ENCODE data around the gene KRTAP12-1.

The KRTAP12-1 gene

GRCh38 chr21:44653656-44654575 is 28.0 kb downstream of the KRTAP12-1 start:
- DNase-seq (ENCODE audit: low spot score) = no peak
- H3K27ac ChIP-seq = no peak overlapping the region
- ChIA-PET CTCF (no interaction called here), POLR2A (ENCODE audit: low non-redundant PET) (no interaction called here)
- no peak for TF ChIP-seq CTCF (conservative IDR thresholded peaks at IDR 0.05; ENCODE audit: low read depth)

- POLR2A ChIA-PET (ENCODE audit: low non-redundant PET) = no interaction called here
- H3K27ac ChIP-seq = no peak overlapping the region
- CTCF ChIA-PET = no interaction called here
- TF ChIP-seq CTCF (conservative IDR thresholded peaks at IDR 0.05; ENCODE audit: low read depth) = no peak
- DNase-seq (ENCODE audit: low spot score) = no peak
These were observed 28.8 kb downstream of the KRTAP12-1 start for GRCh38 chr21:44653123-44653522.

- TF ChIP-seq CTCF (conservative IDR thresholded peaks at IDR 0.05; ENCODE audit: low read depth) = no peak
- H3K27ac ChIP-seq = no peak overlapping the region
- DNase-seq (ENCODE audit: low spot score) = no peak
- POLR2A ChIA-PET (ENCODE audit: low non-redundant PET) = no interaction called here
- CTCF ChIA-PET = no interaction called here
These were observed 30.8 kb downstream of the KRTAP12-1 start for GRCh38 chr21:44650973-44651675.

- no peak for DNase-seq (ENCODE audit: low spot score)
- CTCF ChIA-PET = no interaction called here
- POLR2A ChIA-PET (ENCODE audit: low non-redundant PET) = no interaction called here
- no peak overlapping the region for H3K27ac ChIP-seq
- no peak for TF ChIP-seq CTCF (conservative IDR thresholded peaks at IDR 0.05; ENCODE audit: low read depth)
These were observed 31.5 kb downstream of the KRTAP12-1 start for GRCh38 chr21:44650265-44650972.

GRCh38 chr21:44649521-44650100 is 32.4 kb downstream of the KRTAP12-1 start:
- no peak for TF ChIP-seq CTCF (conservative IDR thresholded peaks at IDR 0.05; ENCODE audit: low read depth)
- no peak overlapping the region for H3K27ac ChIP-seq
- ChIA-PET POLR2A (ENCODE audit: low non-redundant PET) (no interaction called here), CTCF (no interaction called here)
- no peak for DNase-seq (ENCODE audit: low spot score)
